ENCODE results near the gene FAM229B. TPM values are rescaled to one million over a fixed set of nuclear protein-coding genes. Genes with fewer than 3 reads are reported as not detected.

Gene FAM229B
- total and polyA plus RNA-seq, 2 of the 4 experiments (the other 2 are of a cell fraction) = 8.6 to 25.6 TPM

- Histone ChIP-seq H4K8ac (ENCODE audit: low read depth in 2 of 2, low read length in 2 of 2) (peak overlapping the region; percentile 31 to 67; a peak in 3 of 4 replicates), H2AFZ (replicated peaks; ENCODE audit: low read length, poor library complexity) (peak overlapping the region; percentile 35), H4K5ac (ENCODE audit: low read depth, low read length) (peak overlapping the region; percentile 74), H3K56ac (ENCODE audit: extremely low read depth, insufficient read depth, low read length) (0 out of 2 replicates have a peak overlapping the region, but pooled peaks have one; percentile 30), H3K18ac (ENCODE audit: low read depth, low read length) (peak overlapping the region; percentile 69), H4K20me1 (ENCODE audit: insufficient read depth, low read length) (no peaks in the 10 kb centered on the region), H3K27me3 (ENCODE audit: control insufficient read depth, insufficient read depth, low read length) (no peaks in the 10 kb centered on the region), H3K23ac (ENCODE audit: low read depth, low read length) (peak overlapping the region; percentile 46; the same call in 1 of the 2 replicates), H3K9me3 (ENCODE audit: control insufficient read depth, insufficient read depth, low read length) (no peaks in the 10 kb centered on the region), H2BK15ac (ENCODE audit: low read depth, low read length) (peak overlapping the region; percentile 61; the same call in 2 of the 3 replicates), H3K36me3 (ENCODE audit: control insufficient read depth, insufficient read depth, low read length) (peaks cover 19% of the 10 kb centered on the region), H3K9me1 (ENCODE audit: insufficient read depth, low read length) (peaks cover 12% of the 10 kb centered on the region), H2AK9ac (replicated peaks; ENCODE audit: low read depth, low read length, poor library complexity) (no peak overlapping the region), H2BK20ac (ENCODE audit: low read depth, low read length) (peak overlapping the region; percentile 75), H4K91ac (ENCODE audit: insufficient read depth, low read depth, low read length) (peak overlapping the region; percentile 3; the same call in 1 of the 2 replicates), H2BK5ac (ENCODE audit: low read depth, low read length, poor library complexity, severe bottlenecking) (peak overlapping the region; percentile 27), H3K4me3 (ENCODE audit: insufficient read depth, low read depth, low read length) (no peak overlapping the region), H2AK5ac (ENCODE audit: low read depth, low read length) (peak overlapping the region; percentile 85; the same call in 1 of the 2 replicates), H3K79me1 (ENCODE audit: low read depth in 1 of 2, low read length in 2 of 2) (no peaks in the 10 kb centered on the region), H2BK120ac (ENCODE audit: low read depth, low read length) (peak overlapping the region; percentile 62; the same call in 1 of the 2 replicates), H3K9ac (ENCODE audit: low read depth, low read length) (0 out of 2 replicates have a peak overlapping the region, but pooled peaks have one; percentile 42), H3K4ac (ENCODE audit: low read depth, low read length) (peak overlapping the region; percentile 78), H3K14ac (replicated peaks; ENCODE audit: low read depth, low read length) (peak overlapping the region; percentile 61), H3K27ac (ENCODE audit: insufficient read depth, low read length) (peak overlapping the region; percentile 94; the same call in 1 of the 2 replicates), H3K4me2 (ENCODE audit: low read depth, low read length) (0 out of 2 replicates have a peak overlapping the region, but pooled peaks have one; percentile 1), H3K4me1 (ENCODE audit: control insufficient read depth, insufficient read depth, low read length) (peaks cover 9% of the 10 kb centered on the region)
- DNase-seq = peak; percentile 83
- POLR2A ChIA-PET (ENCODE audit: unreplicated experiment) = no interaction called here
- intact Hi-C loops (cut with micrococcal nuclease) = loop anchor here (5.0 kb wide), 1 partner anchor 37 kb away; no protein-coding TSS in a partner anchor
- dilution Hi-C loops (cut with HindIII; ENCODE audit: low sequenced_read_pairs, unreplicated experiment) = no loop called here
- ATAC-seq (ENCODE audit: low read depth) = peak; percentile 83
- TF ChIP-seq CHD1 (IDR thresholded peaks at IDR 0.05; ENCODE audit: low read depth, low read length) = no peak
- TF ChIP-seq RAD21 (IDR thresholded peaks at IDR 0.05; ENCODE audit: low read length) = no peak
- TF ChIP-seq POLR2A (IDR thresholded peaks at IDR 0.05; ENCODE audit: low read depth, low read length) = no peak
- peak; percentile 33; the same call in 1 of the 2 replicates for TF ChIP-seq NFE2L2 (IDR thresholded peaks at IDR 0.05; ENCODE audit: low read depth, low read length)
- TF ChIP-seq RFX5 (IDR thresholded peaks at IDR 0.05; ENCODE audit: low read depth, low read length) = no peak
- no TSS peak for BruUV-seq (replicated peaks)
- in situ Hi-C loops (cut with MboI; ENCODE audit: low sequenced_read_pairs) = no loop called here
- 70% methylated on average over 1 of the region's 4 CpGs; no CpG with 5 or more reads in 1 of the 2 experiments for WGBS, 2 experiments (ENCODE audit: extremely low coverage in 2 of 2, insufficient read length in 1 of 2)
- CTCF ChIA-PET = no interaction called here
Observed at GRCh38 chr6:112149719-112150263, 62.4 kb downstream of the FAM229B start.

All from IMR-90 (cell line).